GM18861 (cell line): ENCODE data around the gene NPTXR.
"Not testable (repeated sequence)": the region's sequence is repeated elsewhere in the genome, so short reads cannot be mapped to it uniquely, and the experiment has no call there.

ENCODE experiments used
- ATAC-seq: cut with Tn5 transposase; IDR thresholded peaks from one replicate; pipeline ENCODE4 v1.9.1; 2021; ENCODE audit not compliant: unreplicated experiment

NPTXR gene

GRCh38 chr22:38868886-38869381 is 25.1 kb upstream of the NPTXR start:
- no peak for ATAC-seq

- ATAC-seq, result no peak
Measured at GRCh38 chr22:38868286-38868721, 24.5 kb upstream of the NPTXR start.

- ATAC-seq, result no peak
Measured at GRCh38 chr22:38867471-38868285, 23.9 kb upstream of the NPTXR start.

- no peak for ATAC-seq
Measured at GRCh38 chr22:38867124-38867455, 23.3 kb upstream of the NPTXR start.

- ATAC-seq, result no peak
Measured at GRCh38 chr22:38866399-38867123, 22.7 kb upstream of the NPTXR start.

GRCh38 chr22:38866024-38866398 is 22.2 kb upstream of the NPTXR start:
- ATAC-seq, result no peak

GRCh38 chr22:38865201-38866023 is 21.6 kb upstream of the NPTXR start:
- no peak for ATAC-seq

- ATAC-seq, result no peak
Measured at GRCh38 chr22:38864361-38865191, 20.7 kb upstream of the NPTXR start.

GRCh38 chr22:38863531-38864131 is 19.8 kb upstream of the NPTXR start:
- ATAC-seq, result no peak

GRCh38 chr22:38862375-38863329 is 18.8 kb upstream of the NPTXR start:
- ATAC-seq, result no peak

GRCh38 chr22:38861927-38862326 is 18.1 kb upstream of the NPTXR start:
- no peak for ATAC-seq

- ATAC-seq, result no peak
Measured at GRCh38 chr22:38861170-38861876, 17.5 kb upstream of the NPTXR start.

GRCh38 chr22:38860283-38861169 is 16.7 kb upstream of the NPTXR start:
- no peak for ATAC-seq

- no peak for ATAC-seq
Measured at GRCh38 chr22:38859581-38860282, 15.9 kb upstream of the NPTXR start.

- no peak for ATAC-seq
Measured at GRCh38 chr22:38858492-38858891, 14.7 kb upstream of the NPTXR start.

GRCh38 chr22:38854476-38854875 is 10.6 kb upstream of the NPTXR start:
- not testable (repeated sequence) for ATAC-seq

GRCh38 chr22:38853883-38854282 is 10.1 kb upstream of the NPTXR start:
- ATAC-seq, result not testable (repeated sequence)
